WTC11 (cell line): ENCODE measurements around the gene ZFPM1. TPM values are rescaled to one million over a fixed set of nuclear protein-coding genes. Genes with fewer than 3 reads are reported as not detected.

Experiments used
- ATAC-seq: fragments of 200-7000 bp; cut with Tn5 transposase; 2 replicates; pipeline ENCODE4 v1.10.0; 2021; ENCODE audit warnings: mild to moderate bottlenecking, moderate library complexity
- CTCF ChIA-PET: fragments of 300-600 bp; sonication (Branson Sonifier 250); formaldehyde crosslinking; loops from one replicate; lab custom pipeline; 2021; ENCODE audit warnings: antibody characterized with exemption; lab: Charles Lee
- POLR2A ChIA-PET: fragments of 350-600 bp; sonication (Branson Sonifier 250); formaldehyde crosslinking; loops from one replicate; lab custom pipeline; 2021; ENCODE audit warnings: antibody characterized with exemption; lab: Charles Lee
- DNase-seq: peaks from one replicate; pipeline ENCODE4 v3.0.0; 2021; ENCODE audit warnings: low spot score
- H3K27ac Mint-ChIP-seq: 2 replicates; pipeline ENCODE4 v1.8.0; 2021; ENCODE audit warnings: mixed read lengths
- H3K27me3 Mint-ChIP-seq: 2 replicates; pipeline ENCODE4 v1.8.0; 2021; ENCODE audit warnings: low read depth, mild to moderate bottlenecking, moderate library complexity, mixed read lengths
- H3K36me3 Mint-ChIP-seq: 2 replicates; pipeline ENCODE4 v1.8.0; 2021; ENCODE audit warnings: mixed read lengths
- H3K4me1 Mint-ChIP-seq: 2 replicates; pipeline ENCODE4 v1.8.0; 2022; ENCODE audit warnings: mixed read lengths
- H3K4me3 Mint-ChIP-seq: 2 replicates; pipeline ENCODE4 v1.8.0; 2021; ENCODE audit warnings: mild to moderate bottlenecking, moderate library complexity, mixed read lengths
- H3K9me3 Mint-ChIP-seq: 2 replicates; pipeline ENCODE4 v1.8.0; 2021; ENCODE audit warnings: mixed read lengths
- FOXK1 ChIP-seq: sonication (generic); formaldehyde crosslinking; IDR thresholded peaks from 2 replicates; pipeline ENCODE4 v1.8.0; 2022; ENCODE audit warnings: mild to moderate bottlenecking, moderate library complexity, missing genetic modification reagents
- IRF2 ChIP-seq: sonication (generic); formaldehyde crosslinking; IDR thresholded peaks from 2 replicates; pipeline ENCODE4 v1.8.0; 2022; ENCODE audit warnings: low read depth, missing genetic modification reagents, borderline replicate concordance
- JUN ChIP-seq: sonication (generic); formaldehyde crosslinking; IDR thresholded peaks from 2 replicates; pipeline ENCODE4 v1.8.0; 2023; ENCODE audit warnings: mild to moderate bottlenecking, missing genetic modification reagents
- NFATC4 ChIP-seq: fragments of 250-450 bp; sonication (Bioruptor Pico); IDR thresholded peaks from 2 replicates; pipeline ENCODE4 v1.9.0; 2021; ENCODE audit warnings: mild to moderate bottlenecking
- NFYB ChIP-seq: sonication (generic); formaldehyde crosslinking; conservative IDR thresholded peaks from 2 replicates; pipeline ENCODE4 v1.8.0; 2022; ENCODE audit warnings: low read depth, missing genetic modification reagents
- SMAD3 ChIP-seq: sonication (generic); formaldehyde crosslinking; IDR thresholded peaks from 2 replicates; pipeline ENCODE4 v1.8.0; 2022; ENCODE audit warnings: missing genetic modification reagents, mild to moderate bottlenecking, borderline replicate concordance
- ZBTB21 ChIP-seq: sonication (generic); formaldehyde crosslinking; IDR thresholded peaks from 2 replicates; pipeline ENCODE4 v1.8.1; 2023; ENCODE audit warnings: mild to moderate bottlenecking, missing genetic modification reagents, borderline replicate concordance
- ZNF219 ChIP-seq: sonication (generic); formaldehyde crosslinking; IDR thresholded peaks from 2 replicates; pipeline ENCODE4 v1.8.0; 2023; ENCODE audit warnings: missing genetic modification reagents, mild to moderate bottlenecking, borderline replicate concordance
- ZNF396 ChIP-seq: fragments of 250-450 bp; sonication (Bioruptor Pico); IDR thresholded peaks from 2 replicates; pipeline ENCODE4 v1.8.0; 2021; ENCODE audit warnings: mild to moderate bottlenecking, moderate library complexity, borderline replicate concordance
- ZNF423 ChIP-seq: fragments of 250-450 bp; sonication (Bioruptor Pico); IDR thresholded peaks from 2 replicates; pipeline ENCODE4 v2.1.2; 2022; ENCODE audit warnings: mild to moderate bottlenecking, moderate library complexity
- total RNA-seq: library from RNA; stranded (reverse); gene quantifications from 3 replicates; pipeline ENCODE4 v1.2.3, GENCODE V29; 2021
- TF ChIP-seq, protein P1 (sequence below): sonication (generic); formaldehyde crosslinking; IDR thresholded peaks from 2 replicates; pipeline ENCODE4 v1.8.1; 2023; ENCODE audit warnings: mild to moderate bottlenecking, missing genetic modification reagents, moderate library complexity
- TF ChIP-seq, protein P2 (sequence below): sonication (generic); formaldehyde crosslinking; IDR thresholded peaks from 2 replicates; pipeline ENCODE4 v1.8.1; 2022; ENCODE audit warnings: missing genetic modification reagents, borderline replicate concordance
- TF ChIP-seq, protein P3 (sequence below): sonication (generic); formaldehyde crosslinking; IDR thresholded peaks from 2 replicates; pipeline ENCODE4 v1.8.0; 2023; ENCODE audit warnings: missing genetic modification reagents, mild to moderate bottlenecking, borderline replicate concordance
- TF ChIP-seq, protein P4 (sequence below): sonication (generic); formaldehyde crosslinking; IDR thresholded peaks from 2 replicates; pipeline ENCODE4 v1.8.0; 2022; ENCODE audit warnings: mild to moderate bottlenecking, missing genetic modification reagents
- TF ChIP-seq, protein P5 (sequence below): sonication (generic); formaldehyde crosslinking; IDR thresholded peaks from 2 replicates; pipeline ENCODE4 v1.8.0; 2022; ENCODE audit warnings: mild to moderate bottlenecking, missing genetic modification reagents
- TF ChIP-seq, protein P6 (sequence below): sonication (generic); formaldehyde crosslinking; IDR thresholded peaks from 2 replicates; pipeline ENCODE4 v1.8.1; 2022; ENCODE audit warnings: low read depth, mild to moderate bottlenecking, moderate library complexity, missing genetic modification reagents, borderline replicate concordance
- TF ChIP-seq, protein P7 (sequence below): sonication (generic); formaldehyde crosslinking; IDR thresholded peaks from 2 replicates; pipeline ENCODE4 v1.8.1; 2022; ENCODE audit warnings: low read depth, missing genetic modification reagents, borderline replicate concordance
- TF ChIP-seq, protein P8 (sequence below): sonication (generic); formaldehyde crosslinking; conservative IDR thresholded peaks from 2 replicates; pipeline ENCODE4 v1.8.1; 2023; ENCODE audit warnings: mild to moderate bottlenecking, low read depth, missing genetic modification reagents, moderate library complexity

ZFPM1 gene
- total RNA-seq, 1 experiment from 2014 or later = 9.3 TPM

DNA sequence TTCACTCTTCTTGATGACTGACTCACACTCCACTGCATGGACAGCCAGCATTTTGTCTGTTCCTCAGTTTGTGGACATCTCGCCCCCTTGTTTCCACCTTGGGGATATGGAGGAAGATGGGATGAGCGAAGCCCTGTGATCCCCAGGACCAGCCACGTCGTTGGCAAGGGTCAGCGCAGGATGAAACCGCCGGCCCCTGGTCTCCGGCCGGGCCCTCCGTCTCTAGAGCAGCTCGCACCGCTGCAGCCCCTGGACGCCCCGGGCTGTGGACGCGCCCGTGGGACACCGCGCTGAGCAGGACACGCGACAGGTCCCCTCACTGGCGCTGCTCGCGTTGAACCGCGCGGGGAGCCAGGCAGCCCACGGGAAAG, 116.5 kb downstream of the ZFPM1 start:
- peak; percentile 34 for ATAC-seq
- no peaks in the 10 kb centered on the region for H3K9me3 Mint-ChIP-seq
- H3K27me3 Mint-ChIP-seq = no peaks in the 10 kb centered on the region
- peaks cover 15% of the 10 kb centered on the region for H3K4me1 Mint-ChIP-seq
- DNase-seq = peak; percentile 34
- CTCF ChIA-PET = interaction anchor here (0.9 to 2.8 kb wide), 13 partner anchors 10 to 168 kb away, joined by 3 to 41 read pairs (median 6); no protein-coding TSS in a partner anchor
- H3K36me3 Mint-ChIP-seq = peaks cover 10% of the 10 kb centered on the region; the same call in 1 of the 2 replicates
- TF ChIP-seq, protein P1, sequence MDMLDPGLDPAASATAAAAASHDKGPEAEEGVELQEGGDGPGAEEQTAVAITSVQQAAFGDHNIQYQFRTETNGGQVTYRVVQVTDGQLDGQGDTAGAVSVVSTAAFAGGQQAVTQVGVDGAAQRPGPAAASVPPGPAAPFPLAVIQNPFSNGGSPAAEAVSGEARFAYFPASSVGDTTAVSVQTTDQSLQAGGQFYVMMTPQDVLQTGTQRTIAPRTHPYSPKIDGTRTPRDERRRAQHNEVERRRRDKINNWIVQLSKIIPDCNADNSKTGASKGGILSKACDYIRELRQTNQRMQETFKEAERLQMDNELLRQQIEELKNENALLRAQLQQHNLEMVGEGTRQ (CRISPR knock-in tag) = no peak
- TF ChIP-seq, protein P2, sequence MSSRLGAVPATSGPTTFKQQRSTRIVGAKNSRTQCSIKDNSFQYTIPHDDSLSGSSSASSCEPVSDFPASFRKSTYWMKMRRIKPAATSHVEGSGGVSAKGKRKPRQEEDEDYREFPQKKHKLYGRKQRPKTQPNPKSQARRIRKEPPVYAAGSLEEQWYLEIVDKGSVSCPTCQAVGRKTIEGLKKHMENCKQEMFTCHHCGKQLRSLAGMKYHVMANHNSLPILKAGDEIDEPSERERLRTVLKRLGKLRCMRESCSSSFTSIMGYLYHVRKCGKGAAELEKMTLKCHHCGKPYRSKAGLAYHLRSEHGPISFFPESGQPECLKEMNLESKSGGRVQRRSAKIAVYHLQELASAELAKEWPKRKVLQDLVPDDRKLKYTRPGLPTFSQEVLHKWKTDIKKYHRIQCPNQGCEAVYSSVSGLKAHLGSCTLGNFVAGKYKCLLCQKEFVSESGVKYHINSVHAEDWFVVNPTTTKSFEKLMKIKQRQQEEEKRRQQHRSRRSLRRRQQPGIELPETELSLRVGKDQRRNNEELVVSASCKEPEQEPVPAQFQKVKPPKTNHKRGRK (CRISPR knock-in tag) = no peak
- TF ChIP-seq FOXK1 (no peak), IRF2 (CRISPR knock-in tag) (no peak), ZBTB21 (CRISPR knock-in tag) (no peak), ZNF396 (CRISPR knock-in tag) (no peak), SMAD3 (CRISPR knock-in tag) (no peak), NFYB (no peak), NFATC4 (CRISPR knock-in tag) (no peak), JUN (CRISPR knock-in tag) (no peak), ZNF423 (CRISPR knock-in tag) (no peak), ZNF219 (CRISPR knock-in tag) (no peak)
- TF ChIP-seq, protein P3, sequence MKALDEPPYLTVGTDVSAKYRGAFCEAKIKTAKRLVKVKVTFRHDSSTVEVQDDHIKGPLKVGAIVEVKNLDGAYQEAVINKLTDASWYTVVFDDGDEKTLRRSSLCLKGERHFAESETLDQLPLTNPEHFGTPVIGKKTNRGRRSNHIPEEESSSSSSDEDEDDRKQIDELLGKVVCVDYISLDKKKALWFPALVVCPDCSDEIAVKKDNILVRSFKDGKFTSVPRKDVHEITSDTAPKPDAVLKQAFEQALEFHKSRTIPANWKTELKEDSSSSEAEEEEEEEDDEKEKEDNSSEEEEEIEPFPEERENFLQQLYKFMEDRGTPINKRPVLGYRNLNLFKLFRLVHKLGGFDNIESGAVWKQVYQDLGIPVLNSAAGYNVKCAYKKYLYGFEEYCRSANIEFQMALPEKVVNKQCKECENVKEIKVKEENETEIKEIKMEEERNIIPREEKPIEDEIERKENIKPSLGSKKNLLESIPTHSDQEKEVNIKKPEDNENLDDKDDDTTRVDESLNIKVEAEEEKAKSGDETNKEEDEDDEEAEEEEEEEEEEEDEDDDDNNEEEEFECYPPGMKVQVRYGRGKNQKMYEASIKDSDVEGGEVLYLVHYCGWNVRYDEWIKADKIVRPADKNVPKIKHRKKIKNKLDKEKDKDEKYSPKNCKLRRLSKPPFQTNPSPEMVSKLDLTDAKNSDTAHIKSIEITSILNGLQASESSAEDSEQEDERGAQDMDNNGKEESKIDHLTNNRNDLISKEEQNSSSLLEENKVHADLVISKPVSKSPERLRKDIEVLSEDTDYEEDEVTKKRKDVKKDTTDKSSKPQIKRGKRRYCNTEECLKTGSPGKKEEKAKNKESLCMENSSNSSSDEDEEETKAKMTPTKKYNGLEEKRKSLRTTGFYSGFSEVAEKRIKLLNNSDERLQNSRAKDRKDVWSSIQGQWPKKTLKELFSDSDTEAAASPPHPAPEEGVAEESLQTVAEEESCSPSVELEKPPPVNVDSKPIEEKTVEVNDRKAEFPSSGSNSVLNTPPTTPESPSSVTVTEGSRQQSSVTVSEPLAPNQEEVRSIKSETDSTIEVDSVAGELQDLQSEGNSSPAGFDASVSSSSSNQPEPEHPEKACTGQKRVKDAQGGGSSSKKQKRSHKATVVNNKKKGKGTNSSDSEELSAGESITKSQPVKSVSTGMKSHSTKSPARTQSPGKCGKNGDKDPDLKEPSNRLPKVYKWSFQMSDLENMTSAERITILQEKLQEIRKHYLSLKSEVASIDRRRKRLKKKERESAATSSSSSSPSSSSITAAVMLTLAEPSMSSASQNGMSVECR = no peak
- TF ChIP-seq, protein P4, sequence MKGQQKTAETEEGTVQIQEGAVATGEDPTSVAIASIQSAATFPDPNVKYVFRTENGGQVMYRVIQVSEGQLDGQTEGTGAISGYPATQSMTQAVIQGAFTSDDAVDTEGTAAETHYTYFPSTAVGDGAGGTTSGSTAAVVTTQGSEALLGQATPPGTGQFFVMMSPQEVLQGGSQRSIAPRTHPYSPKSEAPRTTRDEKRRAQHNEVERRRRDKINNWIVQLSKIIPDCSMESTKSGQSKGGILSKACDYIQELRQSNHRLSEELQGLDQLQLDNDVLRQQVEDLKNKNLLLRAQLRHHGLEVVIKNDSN (CRISPR knock-in tag) = no peak
- TF ChIP-seq, protein P5, sequence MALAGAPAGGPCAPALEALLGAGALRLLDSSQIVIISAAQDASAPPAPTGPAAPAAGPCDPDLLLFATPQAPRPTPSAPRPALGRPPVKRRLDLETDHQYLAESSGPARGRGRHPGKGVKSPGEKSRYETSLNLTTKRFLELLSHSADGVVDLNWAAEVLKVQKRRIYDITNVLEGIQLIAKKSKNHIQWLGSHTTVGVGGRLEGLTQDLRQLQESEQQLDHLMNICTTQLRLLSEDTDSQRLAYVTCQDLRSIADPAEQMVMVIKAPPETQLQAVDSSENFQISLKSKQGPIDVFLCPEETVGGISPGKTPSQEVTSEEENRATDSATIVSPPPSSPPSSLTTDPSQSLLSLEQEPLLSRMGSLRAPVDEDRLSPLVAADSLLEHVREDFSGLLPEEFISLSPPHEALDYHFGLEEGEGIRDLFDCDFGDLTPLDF (CRISPR knock-in tag) = no peak
- TF ChIP-seq, protein P6, sequence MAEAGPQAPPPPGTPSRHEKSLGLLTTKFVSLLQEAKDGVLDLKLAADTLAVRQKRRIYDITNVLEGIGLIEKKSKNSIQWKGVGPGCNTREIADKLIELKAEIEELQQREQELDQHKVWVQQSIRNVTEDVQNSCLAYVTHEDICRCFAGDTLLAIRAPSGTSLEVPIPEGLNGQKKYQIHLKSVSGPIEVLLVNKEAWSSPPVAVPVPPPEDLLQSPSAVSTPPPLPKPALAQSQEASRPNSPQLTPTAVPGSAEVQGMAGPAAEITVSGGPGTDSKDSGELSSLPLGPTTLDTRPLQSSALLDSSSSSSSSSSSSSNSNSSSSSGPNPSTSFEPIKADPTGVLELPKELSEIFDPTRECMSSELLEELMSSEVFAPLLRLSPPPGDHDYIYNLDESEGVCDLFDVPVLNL = no peak
- TF ChIP-seq, protein P7, sequence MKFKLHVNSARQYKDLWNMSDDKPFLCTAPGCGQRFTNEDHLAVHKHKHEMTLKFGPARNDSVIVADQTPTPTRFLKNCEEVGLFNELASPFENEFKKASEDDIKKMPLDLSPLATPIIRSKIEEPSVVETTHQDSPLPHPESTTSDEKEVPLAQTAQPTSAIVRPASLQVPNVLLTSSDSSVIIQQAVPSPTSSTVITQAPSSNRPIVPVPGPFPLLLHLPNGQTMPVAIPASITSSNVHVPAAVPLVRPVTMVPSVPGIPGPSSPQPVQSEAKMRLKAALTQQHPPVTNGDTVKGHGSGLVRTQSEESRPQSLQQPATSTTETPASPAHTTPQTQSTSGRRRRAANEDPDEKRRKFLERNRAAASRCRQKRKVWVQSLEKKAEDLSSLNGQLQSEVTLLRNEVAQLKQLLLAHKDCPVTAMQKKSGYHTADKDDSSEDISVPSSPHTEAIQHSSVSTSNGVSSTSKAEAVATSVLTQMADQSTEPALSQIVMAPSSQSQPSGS (CRISPR knock-in tag) = no peak
- TF ChIP-seq, protein P8, sequence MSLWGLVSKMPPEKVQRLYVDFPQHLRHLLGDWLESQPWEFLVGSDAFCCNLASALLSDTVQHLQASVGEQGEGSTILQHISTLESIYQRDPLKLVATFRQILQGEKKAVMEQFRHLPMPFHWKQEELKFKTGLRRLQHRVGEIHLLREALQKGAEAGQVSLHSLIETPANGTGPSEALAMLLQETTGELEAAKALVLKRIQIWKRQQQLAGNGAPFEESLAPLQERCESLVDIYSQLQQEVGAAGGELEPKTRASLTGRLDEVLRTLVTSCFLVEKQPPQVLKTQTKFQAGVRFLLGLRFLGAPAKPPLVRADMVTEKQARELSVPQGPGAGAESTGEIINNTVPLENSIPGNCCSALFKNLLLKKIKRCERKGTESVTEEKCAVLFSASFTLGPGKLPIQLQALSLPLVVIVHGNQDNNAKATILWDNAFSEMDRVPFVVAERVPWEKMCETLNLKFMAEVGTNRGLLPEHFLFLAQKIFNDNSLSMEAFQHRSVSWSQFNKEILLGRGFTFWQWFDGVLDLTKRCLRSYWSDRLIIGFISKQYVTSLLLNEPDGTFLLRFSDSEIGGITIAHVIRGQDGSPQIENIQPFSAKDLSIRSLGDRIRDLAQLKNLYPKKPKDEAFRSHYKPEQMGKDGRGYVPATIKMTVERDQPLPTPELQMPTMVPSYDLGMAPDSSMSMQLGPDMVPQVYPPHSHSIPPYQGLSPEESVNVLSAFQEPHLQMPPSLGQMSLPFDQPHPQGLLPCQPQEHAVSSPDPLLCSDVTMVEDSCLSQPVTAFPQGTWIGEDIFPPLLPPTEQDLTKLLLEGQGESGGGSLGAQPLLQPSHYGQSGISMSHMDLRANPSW (CRISPR knock-in tag) = no peak
- H3K4me3 Mint-ChIP-seq = peak overlapping the region; percentile 74
- H3K27ac Mint-ChIP-seq = peak overlapping the region; percentile 55
- POLR2A ChIA-PET = interaction anchor here (0.6 to 1.2 kb wide), 3 partner anchors 10 to 31 kb away, joined by 3 to 14 read pairs (median 8); no protein-coding TSS in a partner anchor
